ENCODE data around the gene SRP72. TPM values are rescaled to one million over a fixed set of nuclear protein-coding genes. Genes with fewer than 3 reads are reported as not detected.
A peak's percentile ranks its signal among the peaks of the same experiment; 100 is the strongest.

SRP72 gene
- total RNA-seq (10 to 100 TPM; 84.6 to 88.1 TPM), polyA plus RNA-seq (10 to 100 TPM; 30.7 to 31.9 TPM)
- long read RNA-seq, donor 1, full-length matches to known transcripts: 50 of 270 reads
- long read RNA-seq, donor 1, partial matches to known transcripts: 209 of 270 reads
- long read RNA-seq, donor 1, other reads (novel, unspliced or antisense): 11 of 270 reads
- long read RNA-seq, donor 2, full-length matches to known transcripts: 10 of 34 reads
- long read RNA-seq, donor 2, partial matches to known transcripts: 22 of 34 reads
- long read RNA-seq, donor 2, other reads (novel, unspliced or antisense): 2 of 34 reads

- ATAC-seq (ENCODE audit: low FRiP score) (peak; percentile 97), DNase-seq (peak; percentile 92 to 95)
- Histone ChIP-seq H3K9me3 (ENCODE audit: control insufficient read depth, low read length) (no peaks in the 10 kb centered on the region), H3K4me1 (ENCODE audit: control insufficient read depth in 1 of 2, insufficient read depth in 2 of 2, low read length in 2 of 2) (peaks cover 0 to 4% of the 10 kb centered on the region in 2 donors), H3K27ac (ENCODE audit: low read depth in 1 of 2, low read length in 2 of 2) (peak within 1 kb of the TSS; percentile 9 to 50), H3K4me3 (ENCODE audit: low read length in 2 of 2) (peak within 1 kb of the TSS; percentile 91 to 96), H3K27me3 (ENCODE audit: control insufficient read depth in 1 of 2, insufficient read depth in 2 of 2, low read length in 1 of 2) (no peaks in the 10 kb centered on the region), H3K36me3 (ENCODE audit: control insufficient read depth in 1 of 2, insufficient read depth in 2 of 2, low read length in 1 of 2) (peaks cover 0 to 2% of the 10 kb centered on the region in 2 donors)
- intact Hi-C loops (cut with DNase I): loop anchor here in 1 of 2 donors (2.0 to 5.0 kb wide), 2 partner anchors 31 to 40 kb away; partner anchors contain the start of gene PAICS
- WGBS, 2 donors: 0% methylated on average over 60 to 62 of the region's 62 CpGs
These were observed at the start of gene SRP72 for GRCh38 chr4:56467284-56468096. SRP72 (plus strand) TSS chr4:56467617; CDS start chr4:56467636, 19 bp downstream.

GRCh38 chr4:56424176-56424575 is 43.2 kb upstream of the SRP72 start:
- no peak for DNase-seq
- ATAC-seq (ENCODE audit: low FRiP score): no peak
- Histone ChIP-seq H3K27ac (ENCODE audit: low read depth in 1 of 2, low read length in 2 of 2) (no peak overlapping the region), H3K9me3 (ENCODE audit: control insufficient read depth, low read length) (no peaks in the 10 kb centered on the region), H3K36me3 (ENCODE audit: control insufficient read depth in 1 of 2, insufficient read depth in 2 of 2, low read length in 1 of 2) (no peaks in the 10 kb centered on the region), H3K4me3 (ENCODE audit: low read length in 2 of 2) (no peak overlapping the region), H3K27me3 (ENCODE audit: control insufficient read depth in 1 of 2, insufficient read depth in 2 of 2, low read length in 1 of 2) (no peaks in the 10 kb centered on the region), H3K4me1 (ENCODE audit: control insufficient read depth in 1 of 2, insufficient read depth in 2 of 2, low read length in 2 of 2) (no peaks in the 10 kb centered on the region)
- intact Hi-C loops (cut with DNase I): loop anchor here (2.0 to 10.0 kb wide), 4 partner anchors 121 to 411 kb away; no protein-coding TSS in a partner anchor
- WGBS, 2 donors: 81 to 82% methylated on average over 5 of the region's 5 CpGs

GRCh38 chr4:56424697-56425514 is 42.5 kb upstream of the SRP72 start:
- Histone ChIP-seq H3K36me3 (ENCODE audit: control insufficient read depth in 1 of 2, insufficient read depth in 2 of 2, low read length in 1 of 2) (no peaks in the 10 kb centered on the region), H3K27ac (ENCODE audit: low read depth in 1 of 2, low read length in 2 of 2) (no peak overlapping the region), H3K4me3 (ENCODE audit: low read length in 2 of 2) (no peak overlapping the region), H3K27me3 (ENCODE audit: control insufficient read depth in 1 of 2, insufficient read depth in 2 of 2, low read length in 1 of 2) (no peaks in the 10 kb centered on the region), H3K4me1 (ENCODE audit: control insufficient read depth in 1 of 2, insufficient read depth in 2 of 2, low read length in 2 of 2) (no peaks in the 10 kb centered on the region), H3K9me3 (ENCODE audit: control insufficient read depth, low read length) (no peaks in the 10 kb centered on the region)
- ATAC-seq (ENCODE audit: low FRiP score) (no peak), DNase-seq (no peak)
- intact Hi-C loops (cut with DNase I): loop anchor here (2.0 to 10.0 kb wide), 5 partner anchors 42 to 410 kb away; partner anchors contain the start of gene SRP72 (in 1 of the 2)
- 33 to 34% methylated on average over 5 of the region's 5 CpGs for WGBS, 2 donors

- Histone ChIP-seq H3K9me3 (ENCODE audit: control insufficient read depth, low read length) (no peaks in the 10 kb centered on the region), H3K4me1 (ENCODE audit: control insufficient read depth in 1 of 2, insufficient read depth in 2 of 2, low read length in 2 of 2) (no peaks in the 10 kb centered on the region), H3K27ac (ENCODE audit: low read depth in 1 of 2, low read length in 2 of 2) (no peak overlapping the region), H3K27me3 (ENCODE audit: control insufficient read depth in 1 of 2, insufficient read depth in 2 of 2, low read length in 1 of 2) (no peaks in the 10 kb centered on the region), H3K4me3 (ENCODE audit: low read length in 2 of 2) (no peak overlapping the region), H3K36me3 (ENCODE audit: control insufficient read depth in 1 of 2, insufficient read depth in 2 of 2, low read length in 1 of 2) (no peaks in the 10 kb centered on the region)
- intact Hi-C loops (cut with DNase I): loop anchor here (2.0 to 10.0 kb wide), 5 partner anchors 42 to 409 kb away; partner anchors contain the start of gene SRP72 (in 1 of the 2)
- WGBS, 2 donors: 86% methylated on average over 3 of the region's 3 CpGs
- DNase-seq: no peak
- ATAC-seq (ENCODE audit: low FRiP score): no peak
These were observed 41.9 kb upstream of the SRP72 start for GRCh38 chr4:56425518-56425917.

- H3K27me3 ChIP-seq (ENCODE audit: control insufficient read depth in 1 of 2, insufficient read depth in 2 of 2, low read length in 1 of 2): no peaks in the 10 kb centered on the region
- H3K36me3 ChIP-seq (ENCODE audit: control insufficient read depth in 1 of 2, insufficient read depth in 2 of 2, low read length in 1 of 2): no peaks in the 10 kb centered on the region
- 92 to 96% methylated on average over 5 to 6 of the region's 6 CpGs for WGBS, 2 donors
- DNase-seq (no peak), ATAC-seq (ENCODE audit: low FRiP score) (no peak)
- intact Hi-C loops (cut with DNase I): loop anchor here (5.0 to 10.0 kb wide), 4 partner anchors 41 to 409 kb away; partner anchors contain the start of gene SRP72 (in 1 of the 2)
- no peaks in the 10 kb centered on the region for H3K4me1 ChIP-seq (ENCODE audit: control insufficient read depth in 1 of 2, insufficient read depth in 2 of 2, low read length in 2 of 2)
- no peak overlapping the region for H3K4me3 ChIP-seq (ENCODE audit: low read length in 2 of 2)
- no peaks in the 10 kb centered on the region for H3K9me3 ChIP-seq (ENCODE audit: control insufficient read depth, low read length)
- H3K27ac ChIP-seq (ENCODE audit: low read depth in 1 of 2, low read length in 2 of 2): no peak overlapping the region
These were observed 41.1 kb upstream of the SRP72 start for GRCh38 chr4:56426273-56426672.

GRCh38 chr4:56427179-56427578 is 40.2 kb upstream of the SRP72 start:
- ATAC-seq (ENCODE audit: low FRiP score) (no peak), DNase-seq (no peak)
- Histone ChIP-seq H3K4me1 (ENCODE audit: control insufficient read depth in 1 of 2, insufficient read depth in 2 of 2, low read length in 2 of 2) (no peaks in the 10 kb centered on the region), H3K9me3 (ENCODE audit: control insufficient read depth, low read length) (no peaks in the 10 kb centered on the region), H3K4me3 (ENCODE audit: low read length in 2 of 2) (no peak overlapping the region), H3K36me3 (ENCODE audit: control insufficient read depth in 1 of 2, insufficient read depth in 2 of 2, low read length in 1 of 2) (no peaks in the 10 kb centered on the region), H3K27me3 (ENCODE audit: control insufficient read depth in 1 of 2, insufficient read depth in 2 of 2, low read length in 1 of 2) (no peaks in the 10 kb centered on the region), H3K27ac (ENCODE audit: low read depth in 1 of 2, low read length in 2 of 2) (no peak overlapping the region)
- WGBS, 2 donors: 99 to 100% methylated on average over 1 of the region's 1 CpG
- intact Hi-C loops (cut with DNase I): loop anchor here (5.0 to 10.0 kb wide), 4 partner anchors 40 to 408 kb away; partner anchors contain the start of gene SRP72 (in 1 of the 2)

GRCh38 chr4:56430203-56430602 is 37.2 kb upstream of the SRP72 start:
- Histone ChIP-seq H3K27me3 (ENCODE audit: control insufficient read depth in 1 of 2, insufficient read depth in 2 of 2, low read length in 1 of 2) (no peaks in the 10 kb centered on the region), H3K9me3 (ENCODE audit: control insufficient read depth, low read length) (no peaks in the 10 kb centered on the region), H3K4me1 (ENCODE audit: control insufficient read depth in 1 of 2, insufficient read depth in 2 of 2, low read length in 2 of 2) (no peaks in the 10 kb centered on the region), H3K27ac (ENCODE audit: low read depth in 1 of 2, low read length in 2 of 2) (no peak overlapping the region), H3K36me3 (ENCODE audit: control insufficient read depth in 1 of 2, insufficient read depth in 2 of 2, low read length in 1 of 2) (no peaks in the 10 kb centered on the region), H3K4me3 (ENCODE audit: low read length in 2 of 2) (no peak overlapping the region)
- intact Hi-C loops (cut with DNase I): no loop called here
- DNase-seq (no peak), ATAC-seq (ENCODE audit: low FRiP score) (no peak)
- WGBS, 2 donors: 95 to 99% methylated on average over 2 of the region's 2 CpGs

GRCh38 chr4:56433280-56433679 is 34.1 kb upstream of the SRP72 start:
- Histone ChIP-seq H3K27me3 (ENCODE audit: control insufficient read depth in 1 of 2, insufficient read depth in 2 of 2, low read length in 1 of 2) (no peaks in the 10 kb centered on the region), H3K4me1 (ENCODE audit: control insufficient read depth in 1 of 2, insufficient read depth in 2 of 2, low read length in 2 of 2) (no peaks in the 10 kb centered on the region), H3K36me3 (ENCODE audit: control insufficient read depth in 1 of 2, insufficient read depth in 2 of 2, low read length in 1 of 2) (no peaks in the 10 kb centered on the region), H3K27ac (ENCODE audit: low read depth in 1 of 2, low read length in 2 of 2) (no peak overlapping the region), H3K4me3 (ENCODE audit: low read length in 2 of 2) (no peak overlapping the region), H3K9me3 (ENCODE audit: control insufficient read depth, low read length) (no peaks in the 10 kb centered on the region)
- DNase-seq: no peak
- intact Hi-C loops (cut with DNase I): no loop called here
- no peak for ATAC-seq (ENCODE audit: low FRiP score)

Data from aorta (tissue), 5 donors.